ENCODE results near the gene TCERG1L.

DNA sequence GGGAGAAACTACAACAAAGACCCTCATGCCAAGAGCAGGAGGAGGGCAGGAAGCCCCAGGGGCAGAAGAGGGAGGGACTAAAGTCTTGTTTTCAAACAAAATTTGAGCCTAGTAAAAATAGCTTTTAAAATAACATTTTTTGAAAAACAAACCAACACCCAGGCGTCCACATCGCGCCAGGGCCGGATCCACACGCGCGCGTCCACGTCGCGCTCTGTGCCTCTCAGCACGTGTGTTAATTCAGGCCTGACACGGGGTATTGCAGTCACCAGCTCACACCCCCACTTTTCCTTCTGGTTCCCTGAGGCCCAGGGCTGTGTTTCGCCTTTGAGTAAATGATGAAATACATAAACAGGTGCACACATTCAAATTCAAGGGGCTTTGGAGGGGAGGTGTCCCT is 196.2 kb downstream of the TCERG1L start:
- TF ChIP-seq CTCF (IDR thresholded peaks at IDR 0.05), result no peak
- TF ChIP-seq POLR2A (IDR thresholded peaks at IDR 0.05), result no peak
